ENCODE measurements around the gene CALHM4.

DNA sequence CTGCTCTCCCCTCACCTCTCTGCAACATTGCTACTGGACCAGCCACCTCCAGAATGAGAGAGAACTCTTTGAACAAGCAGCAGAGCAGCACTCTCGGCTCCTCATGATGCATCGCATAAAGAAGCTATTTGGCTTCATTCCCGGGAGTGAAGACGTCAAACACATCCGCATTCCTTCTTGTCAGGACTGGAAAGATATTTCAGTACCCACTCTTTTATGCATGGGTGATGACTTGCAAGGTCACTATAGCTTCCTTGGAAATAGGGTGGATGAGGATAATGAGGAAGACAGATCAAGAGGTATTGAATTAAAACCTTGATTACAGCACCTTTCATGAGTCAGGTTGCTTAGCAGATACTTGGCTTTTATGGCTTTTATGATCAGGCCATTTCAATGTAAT lies 4.3 kb downstream of the CALHM4 start:
- no peak for TF ChIP-seq BHLHE40 (IDR thresholded peaks at IDR 0.05; ENCODE audit: borderline replicate concordance)
- TF ChIP-seq CTBP1 (IDR thresholded peaks at IDR 0.05; ENCODE audit: borderline replicate concordance): no peak
- TF ChIP-seq ARNT (IDR thresholded peaks at IDR 0.05): no peak
- TF ChIP-seq SUZ12 (IDR thresholded peaks at IDR 0.05): no peak
- no peak for TF ChIP-seq ELF4 (IDR thresholded peaks at IDR 0.05)
- no peak for TF ChIP-seq SP1 (IDR thresholded peaks at IDR 0.05)
- no peak for TF ChIP-seq ZNF384 (IDR thresholded peaks at IDR 0.05)
- TF ChIP-seq, protein P1, sequence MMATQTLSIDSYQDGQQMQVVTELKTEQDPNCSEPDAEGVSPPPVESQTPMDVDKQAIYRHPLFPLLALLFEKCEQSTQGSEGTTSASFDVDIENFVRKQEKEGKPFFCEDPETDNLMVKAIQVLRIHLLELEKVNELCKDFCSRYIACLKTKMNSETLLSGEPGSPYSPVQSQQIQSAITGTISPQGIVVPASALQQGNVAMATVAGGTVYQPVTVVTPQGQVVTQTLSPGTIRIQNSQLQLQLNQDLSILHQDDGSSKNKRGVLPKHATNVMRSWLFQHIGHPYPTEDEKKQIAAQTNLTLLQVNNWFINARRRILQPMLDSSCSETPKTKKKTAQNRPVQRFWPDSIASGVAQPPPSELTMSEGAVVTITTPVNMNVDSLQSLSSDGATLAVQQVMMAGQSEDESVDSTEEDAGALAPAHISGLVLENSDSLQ (IDR thresholded peaks at IDR 0.05): no peak
- no peak for TF ChIP-seq FOXA1 (IDR thresholded peaks at IDR 0.05)
- no peak for TF ChIP-seq HDGF (IDR thresholded peaks at IDR 0.05; ENCODE audit: borderline replicate concordance)
- TF ChIP-seq TARDBP (IDR thresholded peaks at IDR 0.05): no peak

All from HEK293T (cell line).